NCI-H446 (cell line): ENCODE measurements around the gene ILF2.

Experiments
- DNase-seq, 2 experiments: peaks; one replicate each; lab custom pipeline; 2025; lab: John Stamatoyannopoulos, UW

ILF2 gene

DNA sequence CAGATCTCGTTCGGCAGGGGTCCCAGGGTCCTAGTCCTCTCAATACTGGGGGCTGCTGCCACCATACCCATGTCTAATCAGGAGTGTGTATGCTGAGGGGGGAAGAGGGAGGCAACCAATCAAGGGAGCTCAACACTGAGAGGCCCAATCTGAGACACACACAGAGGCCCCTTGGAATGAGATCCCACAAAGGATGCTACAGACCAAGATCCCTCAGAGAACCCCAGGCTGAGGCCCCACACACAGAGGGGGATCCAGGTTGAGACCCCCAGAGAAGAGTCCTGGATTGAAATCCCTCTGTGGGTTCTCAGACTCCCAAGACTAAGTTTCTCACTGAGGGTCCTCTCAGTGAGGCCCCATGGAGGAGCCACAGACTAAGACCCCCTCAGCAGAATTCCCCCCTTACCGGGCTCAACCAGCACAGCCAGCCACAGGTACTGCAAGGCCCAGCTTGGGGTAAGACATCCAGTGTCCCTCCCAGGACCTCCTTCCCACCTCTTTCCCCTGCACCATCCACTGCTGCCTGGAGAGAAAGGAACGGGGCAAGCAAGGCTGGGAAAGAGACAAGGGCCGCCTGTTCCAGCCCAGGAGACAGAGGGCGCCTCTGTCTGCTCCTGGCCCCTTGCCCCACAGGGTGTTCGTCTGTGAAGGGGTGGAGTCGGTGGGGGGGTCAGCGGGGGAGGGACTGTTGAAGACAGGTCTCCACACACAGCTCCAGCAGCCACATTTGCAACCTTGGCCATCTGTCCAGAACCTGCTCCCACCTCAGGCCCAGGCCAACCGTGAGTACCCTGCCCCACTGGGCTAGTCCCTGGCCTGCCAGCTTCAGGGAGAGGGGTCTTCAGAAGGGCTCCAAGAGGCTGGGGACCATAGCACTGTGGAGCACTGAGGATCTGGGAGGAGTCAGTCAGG is 42.8 kb downstream of the ILF2 start, which contains the start of gene S100A1:
S100A1 (plus strand) TSS at position 720 of the 912 bp plus-strand sequence. CDS start 2,088 bp downstream, outside the sequence.
- DNase-seq = no peak

DNA sequence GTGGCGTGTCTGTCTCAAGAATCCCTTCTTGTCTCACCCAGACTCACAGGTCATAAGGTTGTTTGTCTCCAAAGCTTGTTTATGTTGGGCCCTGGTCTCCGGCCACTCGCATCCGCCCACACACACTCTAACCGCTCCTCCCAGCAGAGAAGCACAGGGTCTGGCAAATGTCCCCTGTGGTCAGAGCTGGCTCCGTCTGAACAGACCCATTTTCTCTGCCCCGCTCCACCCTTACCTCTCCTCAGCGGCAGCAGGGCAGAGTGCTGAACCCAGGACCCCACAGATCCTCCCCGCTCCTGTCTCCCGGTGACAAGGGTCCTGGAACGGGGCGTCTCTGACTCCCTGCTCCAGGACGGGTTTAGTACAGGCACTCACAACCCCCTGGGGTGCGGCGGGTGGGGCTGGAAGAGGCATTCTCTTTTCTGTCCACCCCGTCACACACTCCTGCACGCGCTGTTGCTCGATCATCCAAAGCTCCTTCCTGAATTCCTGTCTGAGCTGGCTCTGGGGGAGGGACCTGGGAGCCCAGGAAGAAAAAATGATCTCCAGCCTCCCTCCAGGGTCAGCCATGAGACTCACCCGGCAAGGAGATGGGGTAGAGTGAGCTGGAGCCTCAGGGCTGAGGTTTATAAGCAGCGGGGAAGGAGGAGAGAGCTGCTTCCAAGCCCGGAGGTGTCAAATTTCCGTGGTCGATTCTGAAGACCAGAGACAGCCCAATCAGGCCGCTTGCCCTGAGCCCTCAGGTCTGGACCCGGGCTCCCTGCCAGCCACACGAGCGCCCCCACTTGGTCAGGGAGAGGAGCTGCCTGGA is 43.7 kb downstream of the ILF2 start, which contains the start of gene S100A13:
S100A13 (minus strand) TSS at position 602 of the 811 bp plus-strand sequence. CDS start 1,033 bp downstream, outside the sequence.
- DNase-seq = no peak

DNA sequence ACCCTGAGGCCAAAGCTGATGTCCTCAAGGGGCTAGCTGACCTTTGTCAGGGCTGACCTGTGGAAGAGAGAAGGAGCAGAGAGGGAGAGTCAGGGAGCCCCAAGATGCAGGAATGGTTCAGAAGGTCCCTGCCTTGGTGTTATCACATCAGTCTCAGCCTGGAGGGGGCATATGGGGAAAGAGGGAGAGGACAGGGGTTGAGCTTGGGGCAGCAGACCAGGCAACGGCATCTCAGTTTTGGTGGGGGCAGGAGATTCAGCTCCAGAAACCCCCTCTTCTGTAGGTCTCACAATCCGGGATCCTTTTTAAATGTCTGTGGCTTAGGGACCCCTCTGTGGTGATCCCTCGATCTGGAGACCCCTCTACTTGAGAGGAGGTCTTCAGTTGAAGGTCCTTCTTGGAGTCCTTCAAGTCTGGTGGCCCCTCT is 44.3 kb downstream of the ILF2 start:
- no peak for DNase-seq

DNA sequence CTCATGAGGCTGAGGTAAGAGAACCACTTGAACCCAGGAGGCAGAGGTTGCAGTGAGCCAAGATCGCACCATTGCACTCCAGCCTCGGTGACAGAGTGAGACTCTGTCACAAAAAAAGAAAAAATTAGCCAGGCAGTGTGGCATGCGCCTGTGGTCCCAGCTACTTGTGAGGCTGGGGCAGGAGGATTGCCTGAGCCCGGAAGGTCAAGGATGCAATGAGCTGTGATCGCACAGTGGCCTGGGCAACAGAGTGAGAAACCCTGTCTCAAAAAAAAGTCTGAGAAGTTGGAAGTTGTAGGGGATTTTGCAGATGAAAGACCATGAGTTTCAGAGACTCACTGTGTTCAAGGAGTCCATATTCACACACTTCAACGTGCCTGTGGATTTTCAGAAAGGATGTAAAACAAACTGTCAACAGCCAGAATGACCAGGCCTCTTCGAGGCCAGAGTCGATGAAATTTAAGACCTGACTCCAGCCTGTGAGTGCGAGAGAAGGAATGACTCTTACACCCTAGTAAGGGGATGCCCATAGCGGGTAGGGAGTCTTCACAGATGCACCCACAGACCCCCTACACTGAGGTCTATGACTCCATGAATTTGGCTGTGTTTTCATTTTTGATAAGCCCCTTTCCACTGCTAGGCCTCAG is 45.7 kb downstream of the ILF2 start:
- no peak for DNase-seq

DNA sequence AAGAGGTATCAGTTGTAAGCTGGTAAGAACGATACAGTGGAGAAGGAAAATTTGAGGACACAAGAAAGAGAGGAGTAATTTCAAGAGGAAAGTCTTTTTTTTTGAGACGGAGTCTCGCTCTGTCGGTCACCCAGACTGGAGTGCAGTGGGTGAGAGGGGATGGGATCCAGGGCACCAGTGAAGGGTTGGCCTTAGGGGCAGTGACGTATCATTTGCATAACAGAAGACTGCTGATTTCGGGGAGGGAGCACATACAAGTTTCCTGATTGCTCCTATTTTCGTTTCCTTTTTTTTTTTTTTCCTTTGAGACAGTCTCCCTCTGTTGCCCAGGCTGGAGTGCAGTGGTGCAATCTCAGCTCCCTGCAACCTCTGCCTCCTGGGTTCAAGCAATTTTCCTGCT is 47.7 kb downstream of the ILF2 start:
- DNase-seq = no peak

DNA sequence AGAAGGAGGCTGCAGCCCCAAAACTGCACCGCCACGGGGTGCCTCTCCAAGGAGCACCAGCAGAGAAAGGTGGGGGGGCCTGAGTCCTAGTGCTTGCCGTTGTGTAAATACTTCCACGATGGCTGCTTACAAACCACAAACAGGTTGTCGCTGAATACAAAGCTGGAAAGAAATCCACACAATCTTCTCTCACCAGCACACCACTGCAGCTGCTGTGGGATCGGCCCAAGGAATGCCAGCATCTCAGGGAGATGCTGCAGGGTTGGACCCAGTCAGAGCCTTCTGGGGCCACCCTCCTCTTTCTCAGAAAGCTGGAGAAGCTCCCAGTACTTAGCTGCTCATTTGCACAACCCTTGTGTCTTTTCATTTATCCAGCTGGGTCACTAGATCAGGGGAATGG is 51.6 kb downstream of the ILF2 start:
- no peak for DNase-seq

DNA sequence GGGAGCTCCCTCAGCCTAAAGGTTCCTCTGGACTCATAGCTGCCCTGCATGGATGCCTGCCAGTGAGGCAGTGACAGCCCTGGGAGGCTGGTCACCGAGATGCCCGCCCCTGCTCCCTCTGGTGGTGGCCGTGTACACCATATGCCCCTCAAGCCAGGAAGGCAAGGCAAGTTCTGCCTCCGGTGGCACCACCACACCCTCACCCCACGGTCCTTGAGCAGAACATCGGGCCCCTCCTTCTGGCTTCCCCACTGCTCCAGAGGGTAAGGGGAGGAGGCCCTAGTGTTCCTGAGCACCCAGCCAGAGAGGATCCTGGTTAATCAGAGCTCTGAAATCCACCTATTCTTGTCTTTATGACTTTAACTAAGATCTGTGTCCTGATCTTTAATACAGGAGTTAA is 53.1 kb downstream of the ILF2 start:
- DNase-seq = no peak

DNA sequence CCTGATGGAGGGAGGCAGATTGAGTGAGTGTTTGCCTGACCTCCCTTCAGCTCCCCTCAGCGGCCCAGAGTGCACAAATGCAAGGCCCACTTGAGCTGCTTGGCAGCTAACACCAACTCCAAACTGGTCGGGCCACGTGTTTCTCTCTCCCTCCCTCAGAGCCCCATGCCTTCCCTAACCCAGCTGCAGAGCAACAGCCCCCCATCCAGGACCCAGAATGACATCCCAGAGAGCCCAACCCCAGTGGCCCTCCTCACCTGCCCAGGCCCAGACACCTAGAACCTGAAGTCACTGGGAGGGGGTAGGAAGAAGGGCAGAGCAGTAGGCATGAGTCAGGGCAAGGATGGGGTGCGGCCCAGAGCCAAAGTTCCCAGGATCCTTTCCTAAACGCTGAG is 53.9 kb downstream of the ILF2 start:
- no peak for DNase-seq

DNA sequence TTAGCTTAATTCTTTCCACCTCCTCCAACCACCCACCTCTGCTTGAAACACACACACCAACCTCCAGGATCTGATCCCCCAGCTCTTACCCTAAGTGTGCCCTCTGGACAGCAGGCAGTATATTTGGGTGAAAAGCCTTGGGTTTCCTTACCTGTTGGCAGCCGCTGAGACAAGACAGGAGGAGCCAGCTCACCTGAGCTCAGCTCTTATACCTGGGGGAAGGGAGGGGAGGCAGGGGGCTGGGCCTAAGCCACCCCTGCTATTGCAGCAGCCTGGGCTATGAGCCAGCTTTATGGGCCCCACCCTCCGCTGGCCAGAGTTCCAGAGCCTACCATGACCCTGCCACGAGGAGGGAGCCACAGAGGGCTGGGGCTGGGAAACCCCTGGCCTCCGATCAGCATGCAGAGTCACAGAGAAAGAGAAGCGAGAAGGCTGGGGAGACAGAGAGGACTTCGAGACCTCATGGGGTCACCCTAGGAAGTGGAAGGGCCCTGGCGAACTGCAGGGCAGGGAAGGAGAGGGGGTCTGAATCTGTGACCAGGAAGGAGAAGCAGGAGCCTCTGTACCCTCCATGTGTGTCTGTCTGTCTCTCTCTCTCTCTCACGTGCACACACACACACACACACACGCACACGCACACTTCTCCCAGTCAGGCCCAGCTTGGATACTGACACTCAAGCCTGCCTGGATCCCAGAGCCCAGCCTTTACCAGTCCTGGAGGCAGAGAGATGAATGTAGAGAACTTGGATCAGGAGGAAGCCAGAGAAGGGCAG is 54.5 kb downstream of the ILF2 start, which contains the start of gene S100A14:
S100A14 (minus strand) TSS at position 182 of the 773 bp plus-strand sequence. CDS start 467 bp downstream, outside the sequence.
- no peak for DNase-seq

DNA sequence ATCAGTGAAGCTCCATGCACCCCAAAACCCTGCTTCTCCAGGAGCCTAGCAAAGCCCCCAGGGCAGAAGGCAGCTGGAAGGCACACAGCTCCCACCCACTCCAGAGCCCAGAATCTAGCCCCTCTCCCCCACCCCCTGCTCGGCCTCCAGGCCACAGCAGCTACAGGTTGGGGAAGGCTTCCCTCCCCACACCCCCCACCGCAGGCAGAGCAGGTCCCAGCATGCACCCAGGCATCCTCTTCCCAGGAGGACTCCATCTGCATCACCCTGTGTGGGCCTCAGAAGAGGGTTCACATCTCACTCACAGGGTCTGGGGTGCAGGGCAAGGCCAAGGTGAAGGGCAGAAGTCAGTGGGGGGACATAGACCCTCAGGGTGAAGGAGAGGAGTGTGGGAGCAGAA is 55.4 kb downstream of the ILF2 start:
- no peak for DNase-seq

DNA sequence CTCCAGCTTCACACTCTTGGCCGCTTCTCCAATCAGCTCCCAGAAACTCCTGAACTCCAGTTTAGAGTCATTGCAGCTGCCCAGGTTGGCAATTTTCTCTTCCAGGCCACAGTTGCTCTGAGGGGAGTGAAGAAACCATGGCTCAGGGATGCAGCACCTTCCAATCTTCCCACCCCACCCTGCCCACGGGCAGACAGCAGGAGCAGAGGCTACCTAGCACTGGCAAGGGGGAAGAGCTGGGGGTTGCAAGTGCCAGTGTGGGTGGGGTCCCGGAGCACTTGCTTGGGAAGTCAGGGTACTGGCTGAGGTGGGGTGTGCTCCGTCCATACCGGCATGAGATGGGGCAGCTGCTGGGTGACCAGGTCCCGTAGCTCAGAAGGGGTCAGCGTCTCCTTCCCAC is 55.9 kb downstream of the ILF2 start:
- no peak for DNase-seq

DNA sequence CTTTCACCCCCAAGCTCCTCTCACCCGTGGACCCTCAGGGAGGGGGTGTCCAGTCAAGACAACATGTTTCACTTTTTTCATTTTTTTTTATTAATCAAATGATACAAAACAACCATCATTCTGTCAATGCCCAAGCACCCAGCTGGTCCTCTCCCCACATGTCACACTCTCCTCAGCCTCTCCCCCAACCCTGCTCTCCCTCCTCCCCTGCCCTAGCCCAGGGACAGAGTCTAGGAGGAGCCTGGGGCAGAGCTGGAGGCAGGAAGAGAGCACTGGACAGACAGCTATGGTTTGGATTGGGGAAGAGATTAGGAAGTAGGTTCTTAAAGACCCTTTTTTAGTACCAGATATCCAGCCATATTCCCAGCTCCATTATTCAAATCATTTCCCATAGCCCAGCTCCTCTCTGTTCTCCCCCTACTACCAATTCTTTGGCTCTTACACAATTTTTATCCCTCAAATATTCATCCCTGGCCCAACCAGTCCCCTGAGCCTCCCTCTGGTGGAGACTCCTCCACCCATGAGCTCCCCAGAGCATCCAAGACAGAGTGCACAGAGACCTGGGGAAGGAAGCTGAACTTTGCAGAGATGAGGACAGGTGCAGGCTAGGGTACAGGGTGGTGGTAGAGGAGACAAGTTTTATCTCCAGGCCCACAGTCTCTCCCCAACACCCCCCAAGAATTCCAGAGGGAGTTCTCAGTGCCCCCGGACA is 56.4 kb downstream of the ILF2 start:
- no peak for DNase-seq

DNA sequence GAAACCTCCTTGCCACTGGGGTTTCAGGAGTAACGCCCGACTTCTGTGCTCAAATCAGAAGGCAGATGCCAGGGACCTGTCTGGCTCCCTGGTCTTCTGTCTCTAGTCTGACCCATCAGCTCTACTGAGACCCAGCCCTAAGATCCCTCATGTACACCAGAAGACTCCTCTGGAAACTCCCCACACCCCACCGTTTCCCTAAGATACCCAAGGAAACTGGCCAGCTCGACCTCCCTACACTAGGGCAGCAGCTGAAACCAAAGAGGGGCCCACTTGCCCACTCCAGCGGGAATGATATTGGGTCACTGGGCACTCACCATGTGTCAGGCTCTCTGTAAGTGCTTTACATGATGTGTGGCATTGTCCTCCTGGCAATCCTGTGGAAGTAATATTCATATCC is 57.4 kb downstream of the ILF2 start:
- DNase-seq = no peak

DNA sequence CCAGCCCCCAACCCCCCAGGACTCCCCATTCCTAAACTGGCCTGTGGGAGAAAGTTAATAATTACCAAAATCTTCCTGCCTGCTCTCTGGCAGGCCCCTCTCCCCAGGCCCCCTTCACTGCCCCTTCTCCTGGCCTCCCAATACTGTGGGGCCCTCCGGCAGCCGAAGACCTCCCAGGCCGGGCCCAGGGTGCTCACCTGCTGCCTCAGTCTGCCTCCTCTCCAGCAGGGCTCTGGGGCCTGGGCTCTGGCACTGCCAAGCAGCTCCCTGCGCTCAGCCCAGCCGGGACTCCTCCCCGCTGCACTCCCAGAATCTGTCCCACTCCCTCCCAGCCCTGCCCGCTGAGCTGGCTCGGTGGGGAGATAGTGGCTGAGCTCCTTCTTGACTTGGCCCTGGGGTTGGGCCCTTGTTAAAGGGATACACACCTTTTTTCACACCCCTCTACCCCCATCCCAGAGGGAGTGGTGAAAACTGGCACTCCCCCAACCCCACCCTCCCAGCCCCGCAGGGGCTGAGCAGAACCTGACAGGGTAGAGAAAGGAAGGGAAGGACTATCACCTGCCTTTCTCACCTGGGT is 58.0 kb downstream of the ILF2 start, which contains the start of gene S100A16:
S100A16 (minus strand) TSS at position 383 of the 577 bp plus-strand sequence. CDS start 4,986 bp downstream, outside the sequence.
- DNase-seq = peak; percentile 18 to 75

DNA sequence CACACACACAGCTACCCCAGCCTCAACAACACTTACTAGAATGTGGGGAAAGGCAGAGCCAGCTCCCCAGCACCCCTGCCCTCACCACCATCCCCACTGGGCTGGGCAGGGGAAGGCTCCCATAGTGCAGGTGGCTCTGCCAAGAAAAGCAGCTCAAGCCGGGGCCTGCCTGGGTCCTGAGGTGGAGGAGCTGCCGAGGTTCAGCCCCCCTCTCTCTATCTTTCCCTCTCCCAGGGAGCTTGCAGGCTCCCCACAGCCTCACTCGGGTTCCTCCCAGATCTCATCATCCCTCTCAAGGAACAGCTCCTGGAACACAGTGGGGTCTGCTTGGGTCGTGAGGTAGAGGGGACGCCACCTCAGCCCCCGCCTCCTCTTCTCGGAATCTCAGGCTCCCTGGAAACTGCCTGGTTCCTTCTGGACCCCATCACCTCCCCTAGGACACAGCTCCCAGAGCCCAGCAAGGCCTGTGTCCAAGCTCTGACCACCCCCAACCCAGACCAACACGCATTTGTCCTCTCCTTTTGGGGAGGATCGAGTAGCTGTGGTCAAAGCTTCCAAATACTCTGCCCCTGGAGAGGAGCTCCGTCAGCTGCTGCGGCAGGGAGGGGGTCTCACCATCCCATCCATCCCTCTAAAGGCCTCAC is 58.6 kb downstream of the ILF2 start:
- DNase-seq = no peak
